Skeletal muscle satellite cell (primary cell): ENCODE measurements around the gene DERL3.

Experiments used
- H3K27me3 ChIP-seq: 2 replicates; pipeline ENCODE4 v1.7.0; 2013; ENCODE audit warnings: low read length; ENCODE audit not compliant: control insufficient read depth, insufficient read depth
- H3K36me3 ChIP-seq: 2 replicates; pipeline ENCODE4 v1.7.0; 2013; ENCODE audit warnings: mild to moderate bottlenecking, control low read depth, low read length; ENCODE audit not compliant: insufficient read depth
- H3K4me1 ChIP-seq: 2 replicates; pipeline ENCODE4 v1.7.0; 2013; ENCODE audit warnings: low read length; ENCODE audit not compliant: control insufficient read depth, insufficient read depth
- H3K4me2 ChIP-seq: 2 replicates; pipeline ENCODE4 v1.7.0; 2013; ENCODE audit warnings: mild to moderate bottlenecking, low read length
- H3K4me3 ChIP-seq: 2 replicates; pipeline ENCODE4 v1.7.0; 2013; ENCODE audit warnings: low read length
- H3K9ac ChIP-seq: 2 replicates; pipeline ENCODE4 v1.7.0; 2013; ENCODE audit warnings: mild to moderate bottlenecking, low read depth, low read length, moderate library complexity
- H3K9me3 ChIP-seq: replicated peaks from 2 replicates; pipeline ENCODE4 v1.7.0; 2013; ENCODE audit warnings: mild to moderate bottlenecking, control low read depth, low read length

The DERL3 gene

DNA sequence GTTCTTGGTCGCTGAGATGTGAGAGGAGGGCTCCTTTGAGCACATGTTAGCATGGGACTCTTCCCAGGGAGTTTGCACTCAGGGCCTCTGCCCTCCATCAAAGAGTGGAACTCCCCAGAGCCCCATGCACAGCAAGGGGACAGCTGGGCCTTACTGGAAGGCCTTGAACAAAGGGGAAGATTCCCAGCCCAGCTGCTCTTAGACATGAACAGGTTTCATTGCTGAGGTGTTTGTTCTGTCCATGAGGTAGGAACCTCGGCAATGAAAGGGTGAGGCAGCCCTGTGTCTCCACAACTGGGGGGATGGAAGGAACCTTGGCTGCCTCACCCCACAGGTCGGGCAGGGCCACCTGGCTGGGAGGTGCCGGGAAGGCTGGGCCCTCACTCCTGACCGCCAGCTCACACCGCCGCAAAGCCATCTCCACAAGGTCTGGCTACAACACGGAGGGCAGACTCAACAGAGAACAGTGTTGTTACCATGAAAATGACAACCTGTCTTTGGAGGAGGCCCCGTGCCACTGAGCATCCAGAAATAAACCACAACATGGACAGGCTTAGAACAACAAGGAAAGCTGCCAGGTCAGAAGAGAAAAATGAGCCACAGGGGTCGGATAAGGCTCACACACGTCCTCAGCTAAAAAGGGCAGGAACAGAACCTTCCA is 3.2 kb downstream of the DERL3 start:
- H3K4me1 ChIP-seq = peaks cover 15% of the 10 kb centered on the region
- H3K9ac ChIP-seq = no peak overlapping the region
- no peak overlapping the region for H3K4me3 ChIP-seq
- H3K36me3 ChIP-seq = peaks cover 55% of the 10 kb centered on the region
- no peak overlapping the region for H3K4me2 ChIP-seq
- H3K9me3 ChIP-seq = no peaks in the 10 kb centered on the region
- H3K27me3 ChIP-seq = no peaks in the 10 kb centered on the region

DNA sequence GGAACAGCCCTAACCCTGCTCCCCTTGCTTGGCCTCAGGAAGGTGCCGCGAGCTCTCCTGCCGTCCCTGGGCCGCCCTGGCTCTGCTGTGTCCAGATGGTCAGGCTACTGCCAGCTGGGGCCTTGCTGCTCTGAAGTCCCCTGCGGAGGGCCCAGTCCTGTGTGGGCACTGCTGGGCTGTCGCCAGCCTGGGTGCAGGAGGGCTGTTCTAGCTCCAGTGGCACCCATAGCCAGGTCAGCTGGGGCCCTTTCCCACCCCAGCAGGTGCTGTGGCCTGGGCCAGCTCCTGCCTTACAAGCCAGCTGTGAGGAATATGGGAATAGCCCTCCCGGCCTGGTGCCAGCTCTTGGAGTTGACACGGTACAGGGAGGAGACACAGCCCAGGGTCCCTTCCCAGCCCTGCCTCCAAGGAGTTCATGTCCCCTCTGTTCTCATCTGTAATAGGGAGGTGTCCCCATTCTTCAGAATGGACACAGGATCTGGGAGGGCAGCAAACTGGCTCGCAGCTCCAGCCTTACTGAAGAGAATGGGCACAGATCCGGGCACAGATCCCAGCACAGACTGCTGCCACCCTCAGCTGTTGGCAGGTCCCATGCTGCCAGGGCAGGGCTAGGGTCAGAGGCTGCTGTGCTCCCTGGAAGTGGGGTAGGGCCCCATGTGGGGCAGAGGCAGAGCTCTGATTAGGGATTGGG is 3.9 kb downstream of the DERL3 start:
- Histone ChIP-seq H3K4me3 (no peak overlapping the region), H3K36me3 (peaks cover 55% of the 10 kb centered on the region), H3K9me3 (no peaks in the 10 kb centered on the region), H3K9ac (no peak overlapping the region), H3K4me1 (peaks cover 19% of the 10 kb centered on the region), H3K27me3 (no peaks in the 10 kb centered on the region), H3K4me2 (no peak overlapping the region)

DNA sequence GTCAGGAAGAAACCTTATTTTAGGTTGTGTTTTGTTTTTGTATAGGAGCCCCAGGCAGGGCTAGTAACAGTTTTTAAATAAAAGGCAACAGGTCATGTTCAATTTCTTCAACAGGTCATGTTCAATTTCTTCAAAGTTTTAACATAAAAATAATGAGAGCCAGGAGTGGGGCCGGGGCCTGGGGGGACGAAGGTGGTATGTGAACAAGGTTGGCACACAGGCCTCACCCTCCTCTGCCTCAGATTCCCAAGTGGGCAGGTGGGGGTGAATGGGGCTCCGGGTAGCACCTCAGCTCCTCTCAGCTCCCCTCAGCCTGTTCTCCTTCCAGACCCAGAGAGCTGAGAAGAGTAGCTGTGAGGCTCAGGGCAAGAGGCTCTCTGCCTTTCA is 4.4 kb downstream of the DERL3 start:
- no peaks in the 10 kb centered on the region for H3K9me3 ChIP-seq
- no peak overlapping the region for H3K4me3 ChIP-seq
- H3K4me1 ChIP-seq = peaks cover 20% of the 10 kb centered on the region
- H3K27me3 ChIP-seq = no peaks in the 10 kb centered on the region
- no peak overlapping the region for H3K9ac ChIP-seq
- peaks cover 59% of the 10 kb centered on the region for H3K36me3 ChIP-seq
- H3K4me2 ChIP-seq = no peak overlapping the region

DNA sequence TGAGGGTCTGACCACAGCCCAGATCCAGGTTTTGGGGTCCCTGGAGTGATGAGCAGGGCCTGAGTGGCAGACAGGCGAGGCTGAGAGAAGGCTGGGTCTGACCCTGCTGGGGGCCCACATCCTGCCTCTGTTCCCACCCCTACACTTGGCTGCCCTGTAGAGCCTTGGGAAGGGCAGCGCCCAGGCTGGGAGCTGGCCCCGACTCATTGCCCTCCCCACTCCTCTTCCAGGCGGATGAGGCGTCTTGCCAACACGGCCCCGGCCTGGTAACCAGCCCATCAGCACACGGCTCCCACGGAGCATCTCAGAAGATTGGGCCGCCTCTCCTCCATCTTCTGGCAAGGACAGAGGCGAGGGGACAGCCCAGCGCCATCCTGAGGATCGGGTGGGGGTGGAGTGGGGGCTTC is 4.9 kb downstream of the DERL3 start:
- Histone ChIP-seq H3K4me1 (peaks cover 22% of the 10 kb centered on the region), H3K36me3 (peaks cover 64% of the 10 kb centered on the region), H3K27me3 (no peaks in the 10 kb centered on the region), H3K4me3 (no peak overlapping the region), H3K9me3 (no peaks in the 10 kb centered on the region), H3K4me2 (no peak overlapping the region), H3K9ac (no peak overlapping the region)

DNA sequence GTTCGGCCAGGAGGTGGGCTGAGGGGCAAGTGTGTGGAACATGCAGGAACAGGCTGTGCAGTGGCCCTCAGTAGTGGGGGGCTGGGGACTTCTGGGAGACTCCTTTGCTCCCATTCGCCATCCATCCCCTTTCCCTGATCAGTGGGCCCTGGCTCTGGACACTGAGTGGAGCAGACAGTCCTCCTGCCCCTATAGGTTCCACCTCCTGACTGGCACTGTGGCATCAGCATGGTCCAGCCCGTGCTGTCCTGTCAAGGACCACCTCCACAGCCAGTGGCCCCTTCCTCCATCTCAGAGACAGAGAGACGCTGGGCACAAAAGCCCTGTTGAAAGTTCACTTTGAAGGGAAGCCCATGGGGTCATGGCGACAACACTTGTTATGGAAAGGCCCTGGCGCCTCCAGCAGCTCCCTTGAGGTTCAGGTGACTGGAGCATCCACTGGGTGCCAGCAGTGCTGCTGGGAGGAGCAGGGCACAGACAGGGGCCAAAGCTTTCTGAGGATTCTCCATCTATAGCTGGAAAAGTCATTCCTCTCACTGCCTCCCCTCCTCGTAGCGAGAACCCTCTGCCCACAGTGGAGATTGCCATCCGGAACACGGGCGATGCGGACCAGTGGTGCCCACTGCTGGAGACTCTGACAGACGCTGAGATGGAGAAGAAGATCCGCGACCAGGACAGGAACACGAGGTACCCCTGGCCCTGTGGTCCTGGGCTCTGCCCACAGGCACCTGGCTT is 5.6 kb downstream of the DERL3 start:
- H3K27me3 ChIP-seq = no peaks in the 10 kb centered on the region
- no peak overlapping the region for H3K9ac ChIP-seq
- no peak overlapping the region for H3K4me2 ChIP-seq
- H3K36me3 ChIP-seq = peaks cover 68% of the 10 kb centered on the region
- H3K4me1 ChIP-seq = peaks cover 23% of the 10 kb centered on the region
- H3K9me3 ChIP-seq = no peaks in the 10 kb centered on the region
- H3K4me3 ChIP-seq = no peak overlapping the region

DNA sequence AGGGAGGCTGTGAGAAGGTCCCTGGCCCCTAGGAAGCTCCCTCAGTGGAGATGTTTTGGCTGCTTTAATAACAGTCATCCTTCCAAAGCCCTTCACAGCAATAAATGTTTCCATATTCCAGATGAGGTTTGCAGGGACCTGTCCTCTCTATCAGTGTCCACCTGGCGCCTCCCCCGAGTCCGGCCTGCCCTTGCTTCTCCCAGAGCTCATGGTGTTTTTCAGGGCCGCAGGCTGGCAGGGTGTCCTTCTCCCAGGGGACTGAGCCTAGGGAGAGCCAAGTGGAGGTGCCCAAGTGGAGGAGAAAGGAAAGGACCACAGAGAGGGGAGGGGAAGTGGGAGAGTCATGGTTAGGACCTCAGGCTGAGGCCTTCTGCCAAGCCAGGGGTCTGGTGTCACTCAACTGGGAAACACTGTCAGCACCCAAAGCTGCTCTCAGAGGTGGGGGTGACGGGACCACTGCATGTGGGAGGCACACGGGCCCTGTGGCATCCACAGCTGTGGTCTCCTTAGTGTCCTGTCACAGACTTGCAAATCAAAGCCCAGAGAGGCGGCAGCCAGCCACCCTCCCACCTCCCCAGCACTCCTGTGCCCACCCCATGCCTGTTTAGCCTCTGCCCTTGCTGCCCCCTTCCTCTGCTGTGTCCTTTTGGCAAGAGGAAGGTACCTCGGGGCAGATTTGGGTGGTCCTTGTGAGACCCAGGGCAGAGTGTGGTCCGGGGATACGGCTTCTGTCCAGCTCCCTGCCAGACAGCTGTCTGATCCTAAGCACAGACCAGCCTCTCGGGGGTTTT is 6.4 kb downstream of the DERL3 start:
- peaks cover 23% of the 10 kb centered on the region for H3K4me1 ChIP-seq
- no peak overlapping the region for H3K9ac ChIP-seq
- H3K27me3 ChIP-seq = no peaks in the 10 kb centered on the region
- H3K9me3 ChIP-seq = no peaks in the 10 kb centered on the region
- H3K4me2 ChIP-seq = no peak overlapping the region
- peaks cover 66% of the 10 kb centered on the region for H3K36me3 ChIP-seq
- no peak overlapping the region for H3K4me3 ChIP-seq

DNA sequence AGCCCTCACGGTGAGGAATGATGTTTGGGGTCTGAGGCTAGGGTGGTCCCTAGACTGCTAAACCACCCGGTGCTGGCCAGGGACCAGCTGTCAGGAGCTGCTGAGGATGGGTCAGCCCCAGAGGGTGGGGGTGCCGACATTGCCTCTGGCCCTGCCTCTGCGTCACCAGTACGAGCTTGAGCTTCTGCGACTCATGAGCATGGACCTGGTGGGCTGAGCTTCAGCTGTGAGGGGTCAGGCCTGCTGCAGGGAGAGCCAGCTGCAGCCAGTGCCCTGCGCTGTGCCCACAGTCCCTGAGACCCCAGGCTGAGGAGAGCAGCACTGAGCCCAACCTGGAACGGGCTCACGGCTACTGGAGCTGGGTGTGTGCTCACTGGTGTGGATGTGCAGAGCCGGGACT is 7.0 kb downstream of the DERL3 start:
- Histone ChIP-seq H3K4me1 (peaks cover 27% of the 10 kb centered on the region), H3K4me3 (no peak overlapping the region), H3K36me3 (peaks cover 70% of the 10 kb centered on the region), H3K4me2 (no peak overlapping the region), H3K27me3 (no peaks in the 10 kb centered on the region), H3K9me3 (no peaks in the 10 kb centered on the region), H3K9ac (no peak overlapping the region)

DNA sequence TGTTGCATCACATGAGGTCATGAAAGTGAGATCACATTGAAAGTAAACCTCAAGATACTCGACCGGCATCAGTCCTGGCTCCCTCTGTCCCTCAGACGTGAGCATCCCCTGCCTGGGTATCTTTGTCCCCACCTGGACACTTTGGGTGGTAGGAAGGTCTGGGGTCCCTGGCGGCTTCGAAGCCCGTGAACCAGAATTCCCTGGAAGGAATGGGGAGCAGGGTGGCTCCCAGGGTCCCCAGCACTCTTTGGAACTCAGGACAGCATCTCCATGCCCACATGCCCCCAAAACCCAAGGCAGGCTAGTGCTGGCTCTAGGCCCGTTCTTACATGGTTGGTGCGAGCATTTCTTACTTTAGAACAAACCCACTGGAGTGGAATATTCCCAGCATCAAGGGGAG is 7.5 kb downstream of the DERL3 start:
- Histone ChIP-seq H3K9ac (no peak overlapping the region), H3K4me1 (peaks cover 32% of the 10 kb centered on the region), H3K4me2 (no peak overlapping the region), H3K27me3 (no peaks in the 10 kb centered on the region), H3K4me3 (no peak overlapping the region), H3K9me3 (no peaks in the 10 kb centered on the region), H3K36me3 (peaks cover 68% of the 10 kb centered on the region)

DNA sequence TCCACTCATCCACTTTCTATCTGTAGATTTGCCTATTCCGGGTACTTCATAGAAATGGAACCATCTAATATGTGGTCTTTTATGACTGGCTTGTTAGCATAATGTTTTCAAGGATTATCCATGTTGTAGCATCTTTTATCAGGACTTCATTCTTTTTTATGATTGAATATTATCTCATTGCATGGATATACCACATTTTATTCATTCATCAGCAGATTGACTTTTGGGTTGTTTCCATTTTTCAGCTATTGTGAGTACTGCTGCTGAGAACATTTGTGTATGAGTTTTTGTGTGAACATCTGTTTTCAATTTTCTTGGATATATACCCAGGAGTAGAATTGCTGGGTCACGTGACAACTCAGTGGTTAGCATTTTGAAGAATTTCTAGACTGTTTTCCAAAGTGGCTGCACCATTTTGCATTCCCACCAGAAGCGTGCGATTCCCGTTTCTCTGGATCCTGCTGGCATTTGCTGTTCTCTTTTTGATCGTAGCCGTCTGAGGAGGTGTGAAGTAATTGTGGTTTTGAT is 8.9 kb downstream of the DERL3 start:
- H3K4me2 ChIP-seq = no peak overlapping the region
- H3K9ac ChIP-seq = no peak overlapping the region
- peaks cover 65% of the 10 kb centered on the region for H3K36me3 ChIP-seq
- no peak overlapping the region for H3K4me3 ChIP-seq
- H3K27me3 ChIP-seq = no peaks in the 10 kb centered on the region
- H3K9me3 ChIP-seq = no peaks in the 10 kb centered on the region
- peaks cover 36% of the 10 kb centered on the region for H3K4me1 ChIP-seq

DNA sequence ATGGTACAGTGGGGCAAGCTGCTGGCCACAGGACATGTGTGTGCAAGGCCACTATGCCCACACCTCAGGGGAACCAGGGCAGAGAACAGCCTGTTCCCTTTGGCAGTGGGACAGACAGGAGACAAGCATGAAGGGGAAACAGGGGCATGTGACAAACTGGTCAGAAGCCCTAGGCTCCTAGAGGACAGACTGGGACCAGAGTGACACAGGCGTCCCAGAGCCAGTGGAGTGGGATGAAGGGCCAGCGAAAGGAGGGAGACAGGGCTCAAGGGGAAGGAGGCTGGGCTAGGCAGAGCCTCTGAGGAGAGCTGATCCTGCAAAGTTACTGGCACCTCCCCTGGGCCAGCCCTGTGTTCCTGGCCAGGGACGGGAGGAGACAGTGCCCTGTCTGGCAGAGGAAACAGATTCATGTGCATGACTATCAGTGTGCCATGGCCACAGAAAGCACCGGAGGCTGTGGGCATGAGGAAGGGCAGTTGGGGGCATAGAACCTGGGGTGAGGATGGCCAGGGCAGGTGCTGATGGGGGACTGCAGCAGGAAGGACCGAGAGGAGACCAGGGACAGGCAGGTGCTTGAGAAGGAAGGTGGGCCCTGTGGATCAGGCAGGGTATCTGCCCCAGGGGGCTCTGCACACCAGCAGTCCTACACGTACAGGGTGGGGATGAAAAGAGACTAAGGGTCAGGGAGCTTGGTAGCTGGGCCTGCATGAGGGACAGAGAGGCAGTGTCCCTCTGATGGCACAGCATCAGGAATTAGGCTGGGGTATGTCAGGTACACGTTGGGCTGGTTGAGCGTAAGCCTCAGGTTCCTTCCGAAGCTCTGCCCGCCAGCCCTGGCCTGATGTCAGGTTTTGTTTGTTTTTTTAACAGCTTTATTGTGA is 9.8 kb downstream of the DERL3 start:
- Histone ChIP-seq H3K9me3 (no peaks in the 10 kb centered on the region), H3K27me3 (no peaks in the 10 kb centered on the region), H3K4me2 (no peak overlapping the region), H3K4me1 (peaks cover 36% of the 10 kb centered on the region), H3K36me3 (peaks cover 68% of the 10 kb centered on the region), H3K4me3 (no peak overlapping the region), H3K9ac (no peak overlapping the region)
